HG03039 (cell line): ENCODE measurements around the gene RAD18.

Source experiments
- ATAC-seq: cut with Tn5 transposase; IDR thresholded peaks from one replicate; pipeline ENCODE4 v1.9.1; 2021; ENCODE audit warnings: mild to moderate bottlenecking, moderate library complexity; ENCODE audit not compliant: unreplicated experiment

RAD18 gene

GRCh38 chr3:8963137-8963853 is at the start of gene RAD18:
Gene RAD18, minus strand, starts transcription at chr3:8963472. Its CDS starts 87 bp downstream, at chr3:8963385.
- ATAC-seq: peak; percentile 93

- no peak for ATAC-seq
Observed at GRCh38 chr3:9012521-9012920, 49.2 kb upstream of the RAD18 start.

GRCh38 chr3:9009976-9010545 is 46.8 kb upstream of the RAD18 start:
- ATAC-seq: no peak

GRCh38 chr3:9008550-9009255 is 45.4 kb upstream of the RAD18 start:
- ATAC-seq: no peak

GRCh38 chr3:9007928-9008327 is 44.7 kb upstream of the RAD18 start:
- ATAC-seq: no peak

- no peak for ATAC-seq
Observed at GRCh38 chr3:9007213-9007612, 43.9 kb upstream of the RAD18 start.

GRCh38 chr3:9000041-9000440 is 36.8 kb upstream of the RAD18 start:
- ATAC-seq: no peak

- no peak for ATAC-seq
Observed at GRCh38 chr3:8997151-8997550, 33.9 kb upstream of the RAD18 start.

GRCh38 chr3:8996681-8997121 is 33.4 kb upstream of the RAD18 start:
- no peak for ATAC-seq

- ATAC-seq: no peak
Observed at GRCh38 chr3:8996216-8996615, 32.9 kb upstream of the RAD18 start.

- ATAC-seq: no peak
Observed at GRCh38 chr3:8994226-8994625, 31.0 kb upstream of the RAD18 start.

GRCh38 chr3:8993331-8993730 is 30.1 kb upstream of the RAD18 start:
- ATAC-seq: no peak

- ATAC-seq: no peak
Observed at GRCh38 chr3:8992854-8993253, 29.6 kb upstream of the RAD18 start.

- no peak for ATAC-seq
Observed at GRCh38 chr3:8992199-8992598, 28.9 kb upstream of the RAD18 start.

- no peak for ATAC-seq
Observed at GRCh38 chr3:8990266-8991215, 27.3 kb upstream of the RAD18 start.

GRCh38 chr3:8988791-8989558 is 25.7 kb upstream of the RAD18 start:
- no peak for ATAC-seq

- no peak for ATAC-seq
Observed at GRCh38 chr3:8988384-8988655, 25.0 kb upstream of the RAD18 start.

GRCh38 chr3:8987645-8988383 is 24.5 kb upstream of the RAD18 start:
- ATAC-seq: peak; percentile 80

GRCh38 chr3:8987226-8987625 is 24.0 kb upstream of the RAD18 start:
- ATAC-seq: no peak

GRCh38 chr3:8986741-8987140 is 23.5 kb upstream of the RAD18 start:
- no peak for ATAC-seq
